ENCODE results near the gene NLE1.

- TF ChIP-seq POLR2AphosphoS5 (IDR thresholded peaks at IDR 0.05; ENCODE audit: low read depth, low read length) = no peak
- no peak for TF ChIP-seq POLR2A (IDR thresholded peaks at IDR 0.05; ENCODE audit: low read depth, low read length)
- TF ChIP-seq TAF1 (IDR thresholded peaks at IDR 0.05; ENCODE audit: borderline replicate concordance, low read depth, low read length) = no peak
Measured at GRCh38 chr17:35159940-35160339, 17.8 kb upstream of the NLE1 start.
